Fibroblast of skin of left biceps (primary cell): ENCODE data around the gene TMUB1.

Experiments
- DNase-seq, 2 experiments: peaks; one replicate each; pipeline ENCODE4 v3.0.0-alpha.2; 2013; ENCODE audit warnings: low read depth in 2 of 2

Gene TMUB1

DNA sequence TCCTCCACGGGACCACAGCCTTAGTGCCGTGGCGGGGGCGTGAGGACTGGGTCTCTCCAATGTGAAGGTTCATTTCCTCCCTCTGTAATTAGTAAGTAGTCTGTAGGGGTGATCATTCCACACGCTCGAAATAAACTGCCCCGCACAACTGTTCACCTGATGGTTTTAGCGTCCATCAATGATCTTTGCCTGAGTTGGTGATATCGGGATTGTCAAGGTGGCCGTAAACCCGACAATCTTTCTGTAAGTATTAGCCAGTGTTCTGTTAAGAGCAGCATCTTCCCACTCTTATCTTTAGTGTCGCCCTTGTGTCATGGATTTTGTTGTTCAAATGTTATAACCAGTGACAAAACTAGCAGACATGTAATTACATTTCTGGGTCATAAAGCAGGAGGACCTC, 20.7 kb upstream of the TMUB1 start:
- DNase-seq = no peak

DNA sequence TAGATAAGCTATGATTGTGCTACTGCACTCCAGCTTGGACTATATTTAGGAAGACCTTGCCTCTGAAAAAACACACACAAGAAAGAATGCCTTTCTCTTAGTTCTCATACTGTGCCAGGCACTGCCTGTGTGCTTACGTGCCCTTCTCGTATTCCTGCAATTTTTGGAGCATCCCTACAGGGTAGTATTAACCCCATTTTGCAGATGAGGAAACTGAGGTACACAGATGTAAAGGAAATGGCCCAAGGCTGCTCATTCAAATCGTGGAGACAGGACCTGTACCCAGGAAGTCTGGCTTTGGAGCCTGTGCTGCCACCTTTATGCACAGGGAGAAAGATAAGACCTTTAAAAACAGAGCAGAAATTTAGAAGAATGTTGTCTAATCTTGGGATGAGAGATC, 19.7 kb upstream of the TMUB1 start:
- DNase-seq = no peak

- DNase-seq = no peak
Observed at GRCh38 chr7:151101621-151102396, 18.5 kb upstream of the TMUB1 start.

- DNase-seq = no peak
Observed at GRCh38 chr7:151100921-151101320, 17.6 kb upstream of the TMUB1 start.

DNA sequence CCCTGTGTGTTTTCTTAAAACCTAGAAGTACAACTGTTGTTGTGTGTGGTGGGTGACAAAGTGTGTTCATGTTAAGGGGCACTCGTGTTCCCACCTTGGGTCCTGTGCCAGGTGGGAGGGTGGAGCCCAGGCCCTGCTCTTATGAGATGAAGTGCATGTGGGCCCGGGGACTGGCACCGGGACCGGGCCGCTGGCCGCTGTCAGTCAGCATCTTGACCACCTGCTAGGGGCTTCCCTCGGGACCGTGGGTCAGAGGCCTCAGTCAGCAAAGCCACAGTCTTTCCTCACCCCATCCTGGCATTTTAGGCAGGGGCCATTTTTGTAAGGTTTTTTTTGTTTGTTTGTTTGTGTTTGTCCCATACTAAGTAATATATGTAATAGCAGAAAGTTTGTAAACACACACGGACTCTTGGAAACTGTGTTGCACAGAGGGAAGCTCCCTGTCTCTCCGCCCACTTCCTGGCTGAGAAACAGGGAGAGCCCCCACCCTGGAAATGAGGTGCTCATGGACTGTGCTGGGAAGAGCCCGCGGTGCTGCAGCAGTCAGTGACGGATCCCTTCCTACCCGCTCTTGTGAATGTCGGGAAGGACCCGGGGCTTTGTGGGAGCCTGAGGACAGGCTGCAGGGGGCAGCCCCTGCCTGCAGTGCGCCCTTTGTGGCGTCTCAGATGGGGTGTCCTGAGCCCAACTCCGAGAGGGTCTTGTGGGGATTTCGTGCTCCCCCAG, 16.4 kb upstream of the TMUB1 start:
- no peak for DNase-seq

- no peak for DNase-seq
Observed at GRCh38 chr7:151095828-151096475, 12.7 kb upstream of the TMUB1 start.

DNA sequence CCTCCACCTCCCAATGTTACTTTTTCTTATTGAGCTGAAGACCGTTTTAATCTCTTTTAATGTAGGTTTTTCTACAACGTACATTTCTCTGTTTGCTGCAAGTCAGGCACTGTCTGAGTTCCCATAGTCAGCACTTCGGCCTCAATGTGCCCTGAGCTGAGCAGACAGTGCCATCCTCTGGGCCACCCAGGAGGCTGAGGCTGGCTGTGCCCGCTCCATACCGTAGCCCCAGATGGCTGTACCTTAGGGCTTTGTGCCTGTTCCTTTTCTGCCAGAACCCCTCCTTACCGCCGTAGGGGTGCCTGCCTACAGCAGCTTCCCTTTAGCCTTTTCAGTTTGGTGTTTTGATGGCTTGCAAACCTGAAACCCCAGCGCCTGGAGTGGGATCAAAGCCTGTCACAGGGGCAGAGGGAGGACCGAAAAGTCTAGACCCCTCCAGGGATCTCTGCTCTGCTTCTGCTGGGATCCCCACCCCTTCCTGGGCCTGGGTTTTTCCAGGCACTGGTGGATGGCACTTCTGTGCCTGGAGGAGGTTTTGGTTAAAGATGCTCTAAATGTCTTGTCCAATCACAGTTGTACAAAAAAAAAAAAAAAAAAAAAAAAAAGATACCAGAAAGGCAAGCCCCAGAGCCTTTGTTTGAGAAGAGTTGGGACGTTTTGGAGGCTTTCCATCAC, 12.0 kb upstream of the TMUB1 start:
- no peak for DNase-seq

- DNase-seq = no peak
Observed at GRCh38 chr7:151094675-151095074, 11.4 kb upstream of the TMUB1 start.

DNA sequence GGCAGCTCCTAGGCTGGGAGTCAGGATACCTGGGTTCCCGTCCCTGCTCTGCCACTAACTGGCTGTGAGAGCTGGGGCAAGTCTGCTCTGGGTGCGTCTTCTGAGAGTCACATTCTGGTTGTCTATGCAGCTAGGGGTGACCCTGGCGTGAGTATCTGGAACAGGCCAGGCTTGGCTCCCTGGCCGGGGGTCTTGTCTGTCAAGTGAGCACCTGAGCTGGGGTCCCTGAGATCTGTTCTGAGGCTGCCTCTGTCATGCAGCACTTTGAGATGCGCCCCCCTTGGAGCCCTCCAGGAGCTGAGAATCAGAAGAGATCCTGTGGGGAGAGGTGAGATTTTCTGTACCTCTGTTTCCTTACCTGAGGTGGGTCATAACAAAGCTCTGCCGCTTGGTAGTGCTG, 10.5 kb upstream of the TMUB1 start:
- DNase-seq = no peak

DNA sequence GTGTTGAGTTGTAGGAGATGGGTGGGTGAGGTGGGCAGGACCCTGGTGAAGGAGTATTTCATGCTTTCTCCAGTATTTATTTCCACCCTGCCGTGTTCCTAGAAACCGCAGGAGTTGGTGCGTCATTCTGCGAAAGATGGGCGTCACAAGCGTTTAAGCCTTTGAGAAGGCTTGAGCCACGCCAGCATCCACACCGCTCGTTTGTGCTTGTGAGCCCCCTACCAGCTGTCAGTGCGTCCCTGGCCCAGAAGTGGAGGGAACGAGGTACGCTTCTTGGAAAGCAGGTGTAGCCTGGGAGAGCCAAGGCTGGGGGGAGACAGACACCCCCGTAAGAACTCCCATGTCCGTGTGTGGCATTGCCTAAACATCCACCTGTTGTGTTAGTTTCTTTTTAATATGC, 8.7 kb upstream of the TMUB1 start:
- DNase-seq = no peak

- no peak for DNase-seq
Observed at GRCh38 chr7:151091431-151091830, 8.1 kb upstream of the TMUB1 start.

GRCh38 chr7:151091003-151091402, 7.7 kb upstream of the TMUB1 start:
- DNase-seq = no peak

GRCh38 chr7:151089893-151090730, 6.8 kb upstream of the TMUB1 start:
- DNase-seq = no peak

DNA sequence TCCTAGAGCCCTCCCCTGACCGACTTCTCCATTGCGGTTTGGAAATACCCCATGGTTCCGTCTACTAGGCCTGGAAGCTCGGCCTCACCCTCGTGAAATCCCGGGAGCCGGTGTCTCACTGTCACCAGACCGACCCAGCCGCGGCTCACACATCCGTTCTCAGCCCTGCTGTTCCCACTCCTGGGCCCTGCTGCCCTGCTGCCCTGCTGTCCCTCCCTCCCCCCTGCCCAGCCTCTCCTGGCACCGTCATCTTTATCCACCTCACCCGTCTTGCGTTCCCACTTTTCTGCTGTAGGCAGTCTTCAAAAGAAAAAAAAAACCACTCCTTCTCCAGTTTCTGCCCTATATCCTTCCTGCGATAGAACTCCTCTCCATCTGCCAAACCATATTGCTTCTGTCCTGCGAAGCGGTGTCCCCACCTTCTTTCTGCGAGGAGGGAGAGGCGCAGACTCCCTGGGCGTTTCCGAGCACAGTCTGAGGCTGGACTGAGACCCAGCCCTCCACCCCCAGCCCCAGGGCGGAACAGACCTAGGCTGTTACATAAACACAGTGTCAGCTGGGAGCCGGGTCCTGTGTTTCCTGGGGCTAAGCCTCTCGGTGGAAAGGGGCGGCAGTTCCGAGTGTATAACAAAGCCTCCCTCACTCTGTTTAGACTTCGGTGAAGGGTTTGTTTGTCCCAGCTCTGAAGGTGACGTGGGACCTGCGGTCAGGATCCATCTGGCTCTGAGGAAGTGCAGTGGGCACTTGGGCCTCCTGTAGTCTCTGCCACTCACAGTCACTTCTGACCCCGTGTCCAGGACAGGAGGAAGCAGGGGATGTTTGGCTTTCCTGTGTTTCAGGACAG, 5.8 kb upstream of the TMUB1 start:
- DNase-seq = no peak

GRCh38 chr7:151088019-151088855, 4.9 kb upstream of the TMUB1 start:
- DNase-seq = no peak

DNA sequence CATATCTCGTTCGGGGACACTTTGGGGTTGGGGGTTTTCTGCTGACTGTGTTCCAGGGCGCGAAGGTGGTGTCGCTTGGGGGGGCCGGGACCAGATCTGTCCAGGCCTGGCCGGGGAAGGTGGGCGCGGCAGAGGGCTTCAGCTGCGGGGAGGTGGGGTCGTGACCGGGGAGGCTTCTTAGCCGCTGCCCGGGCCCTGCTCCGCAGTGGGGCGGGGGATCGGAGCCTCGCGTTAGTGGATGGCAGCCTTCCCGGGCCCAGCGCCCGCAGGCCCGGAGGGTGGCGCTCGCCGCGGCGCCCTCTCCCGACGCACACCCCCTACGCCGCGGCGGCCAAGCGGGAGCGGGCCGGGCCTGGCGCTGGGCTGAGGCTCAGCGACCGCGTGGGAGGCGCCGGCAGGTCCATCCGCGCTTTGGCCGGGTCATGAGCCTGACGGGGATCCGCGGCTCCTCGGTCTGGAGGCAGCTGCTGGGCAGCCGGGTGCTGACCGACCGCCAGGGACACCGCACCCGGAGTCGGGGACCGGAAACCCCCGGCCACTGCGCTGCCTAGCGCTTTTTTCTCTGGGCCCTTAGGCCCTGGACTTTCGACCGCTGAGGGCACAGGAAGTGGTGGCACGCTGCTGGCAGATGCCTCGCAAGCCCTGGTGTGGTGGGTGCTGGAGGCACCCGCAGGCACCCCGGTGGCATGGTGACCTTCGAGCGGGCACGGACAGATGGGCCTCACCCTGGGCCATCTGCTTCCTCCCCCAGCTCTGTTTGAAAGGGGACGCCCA, 4.1 kb upstream of the TMUB1 start:
- no peak for DNase-seq

DNA sequence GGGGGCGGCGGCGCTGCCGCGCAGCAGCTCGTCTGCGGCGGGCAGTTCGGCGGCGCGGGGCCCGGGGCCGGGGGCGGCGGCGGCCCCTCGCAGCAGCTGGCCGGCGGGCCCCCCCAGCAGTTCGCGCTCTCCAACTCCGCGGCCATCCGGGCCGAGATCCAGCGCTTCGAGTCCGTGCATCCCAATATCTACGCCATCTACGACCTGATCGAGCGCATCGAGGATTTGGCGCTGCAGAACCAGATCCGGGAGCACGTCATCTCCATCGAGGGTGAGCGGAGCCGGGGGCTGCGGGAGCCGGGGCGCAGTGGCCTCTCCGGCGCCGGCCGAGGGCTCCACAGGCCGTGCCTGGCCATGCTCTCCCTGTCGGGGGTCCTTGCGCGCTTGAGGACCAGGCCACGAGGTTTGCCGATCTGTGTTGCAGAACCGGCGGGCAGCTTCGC, 3.5 kb upstream of the TMUB1 start:
- no peak for DNase-seq
